HS-5 (cell line): ENCODE measurements around the gene MARCHF2.
"Not testable (repeated sequence)": the region's sequence is repeated elsewhere in the genome, so short reads cannot be mapped to it uniquely, and the experiment has no call there.

Experiments
- DNase-seq: peaks from one replicate; pipeline ENCODE4 v3.0.0-alpha.2; 2012; ENCODE audit warnings: low read depth

The MARCHF2 gene

GRCh38 chr19:8412783-8413628, at the start of gene MARCHF2:
TSS of gene MARCHF2 (plus strand) at chr19:8413305. CDS start at chr19:8421841, 8,536 bp downstream.
- DNase-seq = peak; percentile 74

- DNase-seq = peak; percentile 18
Observed at GRCh38 chr19:8363803-8364771, 49.0 kb upstream of the MARCHF2 start, which contains the start of gene ANGPTL4. TSS of gene ANGPTL4 (plus strand) at chr19:8364155. CDS start at chr19:8364322, 167 bp downstream.

DNA sequence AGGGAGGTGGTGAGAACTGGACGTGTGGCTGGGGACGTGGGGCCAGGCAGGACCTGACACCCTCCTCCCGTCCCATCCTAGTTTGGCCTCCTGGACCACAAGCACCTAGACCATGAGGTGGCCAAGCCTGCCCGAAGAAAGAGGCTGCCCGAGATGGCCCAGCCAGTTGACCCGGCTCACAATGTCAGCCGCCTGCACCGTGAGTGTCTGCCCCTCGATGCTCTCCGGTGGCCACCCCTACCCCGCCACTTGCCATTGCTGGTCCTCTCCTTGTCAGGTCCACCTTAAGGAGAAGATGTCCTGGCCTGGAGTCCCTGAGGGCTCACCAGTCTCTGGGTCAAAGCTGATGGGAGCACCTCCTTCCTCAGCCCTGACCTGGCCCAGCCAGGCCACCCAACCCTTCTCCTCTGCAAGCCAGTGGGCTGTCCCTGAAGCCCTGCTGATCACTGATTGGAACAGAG, 47.0 kb upstream of the MARCHF2 start:
- no peak for DNase-seq

DNA sequence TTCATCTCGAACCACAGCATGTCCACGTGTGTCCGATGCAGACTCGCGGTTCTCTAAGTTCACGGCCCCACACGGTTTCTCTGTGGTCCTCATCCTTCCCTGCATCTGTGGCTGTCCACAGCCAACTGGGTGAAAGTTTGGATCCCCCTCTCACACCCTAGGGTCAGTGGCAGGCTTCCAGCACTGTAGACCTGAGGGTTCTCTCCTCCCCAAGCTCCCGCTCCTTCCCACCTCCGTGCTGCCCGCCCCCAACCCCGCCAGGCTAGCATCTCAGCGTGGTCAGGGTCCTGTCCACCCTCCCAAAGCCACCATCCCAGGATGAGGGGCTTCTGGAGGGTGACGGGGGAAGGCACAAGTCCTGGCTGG, 46.2 kb upstream of the MARCHF2 start:
- no peak for DNase-seq

DNA sequence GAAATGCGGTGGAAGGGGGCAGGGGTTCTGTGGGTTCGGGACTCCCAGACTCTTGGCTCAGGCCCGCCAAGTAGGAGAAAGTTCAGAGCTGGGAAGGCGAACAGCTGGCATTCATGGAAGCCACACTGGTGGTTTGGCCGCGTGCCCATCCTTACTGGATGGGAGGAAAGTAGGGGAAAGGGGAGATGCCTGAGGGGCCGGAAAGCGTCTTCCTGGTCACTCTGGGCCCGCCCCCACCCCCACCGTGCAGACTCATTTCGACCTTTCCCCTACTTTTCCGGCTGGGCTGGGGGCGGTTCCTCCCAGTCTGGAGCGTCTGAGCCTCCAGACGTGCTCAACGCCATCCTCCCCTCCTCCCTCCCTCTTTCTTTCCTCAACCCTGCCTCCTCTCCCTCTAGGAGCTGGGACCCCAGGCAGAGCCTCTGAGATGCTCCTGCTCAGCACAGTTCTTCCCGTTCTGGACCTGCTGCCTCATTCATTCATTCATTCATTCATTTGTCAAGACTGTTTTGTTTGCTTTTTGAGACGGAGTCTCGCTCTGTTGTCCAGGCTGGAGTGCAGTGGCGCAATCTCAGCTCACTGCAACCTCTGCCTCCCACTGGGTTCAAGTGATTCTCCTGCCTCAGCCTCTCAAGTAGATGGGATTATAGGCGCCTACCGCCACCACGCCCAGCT, 45.6 kb upstream of the MARCHF2 start:
- DNase-seq = no peak

DNA sequence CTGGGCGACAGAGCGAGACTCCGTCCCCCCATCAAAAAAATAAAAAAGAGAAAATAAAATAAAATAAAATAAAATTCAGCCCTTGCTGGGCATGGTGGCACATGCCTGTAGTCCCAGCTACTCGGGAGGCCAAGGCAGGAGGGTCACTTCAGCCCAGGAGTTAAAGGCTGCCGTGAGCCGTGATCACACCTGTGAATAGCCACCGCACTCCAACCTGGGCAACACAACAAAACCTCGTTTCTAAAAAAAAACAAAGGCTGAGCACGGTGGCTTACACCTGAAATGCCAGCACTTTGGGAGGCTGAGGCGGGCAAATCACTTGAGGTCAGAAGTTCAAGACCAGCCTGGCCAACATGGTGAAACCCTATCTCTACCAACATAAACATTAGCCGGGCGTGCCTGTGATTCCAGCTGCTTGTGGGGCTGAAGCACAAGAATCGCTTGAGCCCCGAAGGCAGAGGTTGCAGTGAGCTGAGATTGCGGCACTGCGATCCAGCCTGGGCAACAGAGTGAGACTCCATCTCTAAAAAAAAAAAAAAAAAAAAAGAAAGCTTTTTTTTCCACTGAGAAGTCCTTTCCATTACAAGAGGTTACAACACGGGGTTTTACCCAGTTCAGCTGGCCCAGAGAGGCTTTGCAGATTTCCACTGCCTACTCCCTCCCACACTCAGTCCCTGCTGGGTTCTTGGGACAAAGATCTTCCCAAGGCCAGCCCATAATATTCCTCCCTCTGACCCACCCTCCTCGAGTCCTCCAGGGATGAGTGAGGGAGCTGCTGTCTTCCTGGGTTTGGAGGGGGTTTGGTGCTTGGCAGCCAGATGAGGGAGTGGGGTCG, 42.7 kb upstream of the MARCHF2 start:
- DNase-seq = no peak

DNA sequence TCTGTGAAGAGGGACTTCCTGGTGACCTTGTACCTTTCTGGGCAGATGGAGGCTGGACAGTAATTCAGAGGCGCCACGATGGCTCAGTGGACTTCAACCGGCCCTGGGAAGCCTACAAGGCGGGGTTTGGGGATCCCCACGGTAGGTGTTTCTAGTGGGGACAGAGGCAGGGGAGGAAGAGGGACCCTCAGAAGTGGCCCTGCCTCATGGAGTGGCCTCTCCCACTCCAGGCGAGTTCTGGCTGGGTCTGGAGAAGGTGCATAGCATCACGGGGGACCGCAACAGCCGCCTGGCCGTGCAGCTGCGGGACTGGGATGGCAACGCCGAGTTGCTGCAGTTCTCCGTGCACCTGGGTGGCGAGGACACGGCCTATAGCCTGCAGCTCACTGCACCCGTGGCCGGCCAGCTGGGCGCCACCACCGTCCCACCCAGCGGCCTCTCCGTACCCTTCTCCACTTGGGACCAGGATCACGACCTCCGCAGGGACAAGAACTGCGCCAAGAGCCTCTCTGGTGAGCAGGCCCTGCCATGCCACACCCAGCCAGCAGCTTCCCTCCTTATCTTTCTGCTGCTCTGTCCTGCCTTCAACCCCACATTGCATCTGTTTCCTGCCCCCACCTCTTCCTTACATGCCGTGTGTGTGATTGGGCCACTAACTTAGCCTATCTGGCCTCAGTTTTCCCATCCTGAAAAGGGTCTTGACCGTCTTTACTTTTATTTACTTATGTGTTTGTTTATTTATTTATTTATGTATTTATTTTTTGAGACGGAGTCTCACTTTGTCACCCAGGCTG, 41.9 kb upstream of the MARCHF2 start:
- DNase-seq = no peak

- DNase-seq = no peak
Observed at GRCh38 chr19:8373867-8374813, 39.0 kb upstream of the MARCHF2 start.

DNA sequence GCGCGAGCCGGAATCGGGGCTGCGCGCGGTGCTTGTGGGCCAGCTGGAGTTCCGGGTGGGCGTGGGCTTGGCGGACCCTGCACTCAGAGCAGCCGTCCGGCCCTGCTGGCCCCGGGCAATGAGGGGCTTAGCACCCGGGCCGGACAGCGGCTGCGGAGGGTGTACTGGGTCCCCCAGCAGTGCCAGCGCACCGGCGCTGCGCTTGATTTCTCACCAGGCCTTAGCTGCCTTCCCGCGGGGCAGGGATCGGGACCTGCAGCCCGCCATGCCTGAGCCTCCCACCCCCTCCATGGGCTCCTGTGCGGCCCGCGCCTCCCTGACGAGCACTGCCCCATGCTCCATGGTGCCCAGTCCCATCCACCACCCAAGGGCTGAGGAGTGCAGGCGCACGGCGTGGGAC, 37.3 kb upstream of the MARCHF2 start:
- not testable (repeated sequence) for DNase-seq

GRCh38 chr19:8376373-8376974, 36.6 kb upstream of the MARCHF2 start:
- not testable (repeated sequence) for DNase-seq

DNA sequence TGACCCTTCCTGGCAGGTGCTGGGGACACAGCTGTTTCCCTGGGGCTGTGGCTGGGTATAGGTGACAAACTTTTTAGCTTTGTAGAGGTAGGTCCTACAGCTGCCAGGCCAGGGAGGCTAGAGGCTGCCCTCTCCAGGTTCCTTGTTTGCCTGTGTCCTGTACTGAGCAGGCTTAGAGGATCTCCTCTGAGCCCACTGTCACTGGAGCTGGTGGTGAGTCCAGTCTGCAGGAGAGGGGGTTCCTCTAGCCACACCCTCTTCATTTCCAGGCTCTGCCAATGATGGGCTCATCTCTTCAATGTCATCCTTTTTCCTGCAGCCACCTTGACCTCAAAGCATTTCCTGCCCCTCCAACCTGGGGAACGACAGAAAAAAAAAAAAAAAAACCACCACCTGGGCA, 35.5 kb upstream of the MARCHF2 start:
- no peak for DNase-seq

DNA sequence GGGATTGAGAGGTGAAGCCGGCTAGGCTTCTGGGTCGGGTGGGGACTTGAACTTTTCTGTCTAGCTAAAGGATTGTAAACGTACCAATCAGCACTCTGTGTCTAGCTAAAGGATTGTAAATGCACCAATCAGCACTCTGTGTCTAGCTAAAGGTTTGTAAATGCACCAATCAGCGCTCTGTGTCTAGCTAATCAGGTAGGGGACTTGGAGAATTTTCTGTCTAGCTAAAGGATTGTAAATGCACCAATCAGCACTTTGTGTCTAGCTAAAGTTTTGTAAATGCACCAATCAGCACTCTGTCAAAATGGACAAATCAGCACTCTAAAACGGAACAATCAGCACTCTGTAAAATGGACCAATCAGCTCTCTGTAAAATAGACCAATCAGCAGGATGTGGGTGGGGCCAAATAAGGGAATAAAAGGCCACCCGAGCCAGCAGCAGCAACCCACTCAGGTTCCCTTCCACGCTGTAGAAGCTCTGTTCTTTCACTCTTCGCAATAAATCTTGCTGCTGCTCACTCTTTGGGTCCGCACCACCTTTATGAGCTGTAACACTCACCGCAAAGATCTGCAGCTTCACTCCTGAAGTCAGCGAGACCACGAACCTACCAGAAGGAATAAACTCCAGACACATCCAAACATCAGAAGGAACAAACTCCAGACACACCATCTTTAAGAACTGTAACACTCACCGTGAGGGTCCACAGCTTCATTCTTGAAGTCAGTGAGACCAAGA, 33.8 kb upstream of the MARCHF2 start:
- not testable (repeated sequence) for DNase-seq

GRCh38 chr19:8384569-8384968, 28.5 kb upstream of the MARCHF2 start:
- not testable (repeated sequence) for DNase-seq

GRCh38 chr19:8385103-8385502, 28.0 kb upstream of the MARCHF2 start:
- not testable (repeated sequence) for DNase-seq

- DNase-seq = not testable (repeated sequence)
Observed at GRCh38 chr19:8385566-8385965, 27.5 kb upstream of the MARCHF2 start.

DNA sequence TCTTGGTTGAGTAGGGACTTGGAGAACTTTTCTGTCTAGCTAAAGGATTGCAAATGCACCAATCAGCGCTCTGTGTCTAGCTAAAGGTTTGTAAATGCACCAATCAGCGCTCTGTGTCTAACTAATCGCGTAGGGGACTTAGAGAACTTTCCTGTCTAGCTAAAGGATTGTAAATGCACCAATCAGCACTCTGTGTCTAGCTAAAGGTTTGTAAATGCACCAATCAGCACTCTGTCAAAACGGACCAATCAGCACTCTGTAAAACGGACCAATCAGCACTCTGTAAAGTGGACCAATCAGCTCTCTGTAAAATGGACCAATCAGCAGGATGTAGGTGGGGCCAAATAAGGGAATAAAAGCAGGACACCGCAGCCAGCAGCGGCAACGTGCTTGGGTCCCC, 26.7 kb upstream of the MARCHF2 start:
- DNase-seq = not testable (repeated sequence)

DNA sequence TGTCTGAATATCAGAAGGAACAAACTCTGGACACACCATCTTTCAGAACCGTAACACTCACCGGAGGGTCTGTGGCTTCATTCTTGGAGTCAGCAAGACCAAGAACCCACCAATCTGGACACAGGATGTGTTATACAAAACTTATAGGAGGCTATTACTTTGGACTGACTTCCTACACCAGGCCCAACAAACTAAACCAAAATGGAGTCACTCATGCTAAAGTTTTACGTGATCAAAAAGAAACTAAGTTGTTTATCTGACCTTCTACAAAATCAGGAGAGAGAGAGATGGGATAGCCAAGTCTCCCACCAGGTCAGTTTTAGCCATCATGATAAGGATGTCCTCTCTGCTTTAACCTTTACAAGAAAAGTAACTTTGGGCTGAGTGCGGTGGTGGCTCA, 26.1 kb upstream of the MARCHF2 start:
- no peak for DNase-seq
